Caco-2 (cell line): ENCODE results near the gene CDIP1. TPM values are rescaled to one million over a fixed set of nuclear protein-coding genes. Genes with fewer than 3 reads are reported as not detected.

Experiments used
- BruUV-seq: library from RNA; stranded (reverse); fragments of 400-500 nt; replicated peaks from 2 replicates; lab custom pipeline; 2021; lab: Mats Ljungman, UMichigan
- CTCF ChIA-PET: fragments of 300-600 bp; sonication (Branson Sonifier 250); formaldehyde crosslinking; loops from one replicate; lab custom pipeline; 2022; ENCODE audit warnings: antibody characterized with exemption; lab: Charles Lee
- POLR2A ChIA-PET: fragments of 300-600 bp; sonication (Branson Sonifier 250); formaldehyde crosslinking; loops from one replicate; lab custom pipeline; 2022; ENCODE audit warnings: antibody characterized with exemption; lab: Charles Lee
- DNase-seq, 2 experiments: peaks; one replicate each; pipeline versions ENCODE4 v3.0.0 to v3.0.0-alpha.2; 2020 to 2022
- H3K27me3 ChIP-seq: replicated peaks from 2 replicates; pipeline ENCODE4 v1.6.0; 2011; ENCODE audit warnings: low read length; ENCODE audit not compliant: control insufficient read depth, insufficient read depth
- H3K36me3 ChIP-seq: 2 replicates; pipeline ENCODE4 v1.5.1; 2011; ENCODE audit warnings: low read length; ENCODE audit not compliant: control insufficient read depth, insufficient read depth
- H3K4me1 ChIP-seq: fragments of 250-450 bp; sonication (Bioruptor Pico); 2 replicates; pipeline ENCODE4 v1.5.1; 2020; ENCODE audit warnings: mild to moderate bottlenecking
- H3K4me3 ChIP-seq: 2 replicates; pipeline ENCODE4 v1.5.1; 2011; ENCODE audit warnings: low read depth, mild to moderate bottlenecking, control low read depth, low read length
- H3K9me3 ChIP-seq: fragments of 250-450 bp; sonication (Bioruptor Pico); 2 replicates; pipeline ENCODE4 v1.5.1; 2020; ENCODE audit warnings: mild to moderate bottlenecking, moderate library complexity
- H3K27ac Mint-ChIP-seq: one replicate; pipeline ENCODE4 v1.8.0; 2022; ENCODE audit warnings: mixed read lengths; ENCODE audit not compliant: unreplicated experiment
- H3K27me3 Mint-ChIP-seq: one replicate; pipeline ENCODE4 v1.8.0; 2022; ENCODE audit warnings: mixed read lengths; ENCODE audit not compliant: insufficient read depth, unreplicated experiment
- H3K36me3 Mint-ChIP-seq: one replicate; pipeline ENCODE4 v1.8.0; 2022; ENCODE audit warnings: mild to moderate bottlenecking, mixed read lengths; ENCODE audit not compliant: insufficient read depth, unreplicated experiment
- H3K4me1 Mint-ChIP-seq: one replicate; pipeline ENCODE4 v1.8.0; 2022; ENCODE audit warnings: low read depth, mixed read lengths; ENCODE audit not compliant: unreplicated experiment
- H3K4me3 Mint-ChIP-seq: one replicate; pipeline ENCODE4 v1.8.0; 2022; ENCODE audit warnings: mild to moderate bottlenecking, moderate library complexity, mixed read lengths; ENCODE audit not compliant: unreplicated experiment
- H3K9me3 Mint-ChIP-seq: one replicate; pipeline ENCODE4 v1.8.0; 2022; ENCODE audit warnings: mixed read lengths; ENCODE audit not compliant: unreplicated experiment
- intact Hi-C: fragments of 100-400 bp; cut with micrococcal nuclease; formaldehyde crosslinking; loops from one replicate; pipeline ENCODE4 v1.10.0; 2022; ENCODE audit not compliant: unreplicated experiment
- total RNA-seq: library from RNA; stranded (reverse); gene quantifications from 2 replicates; pipeline ENCODE4 v1.2.3, GENCODE V29; 2022
- TF ChIP-seq, protein P1 (sequence below), 2 experiments: fragments of 200-600 bp in 1 of 2; IDR thresholded peaks; 1 replicate in 1 of 2; 2 replicates in 1 of 2; pipeline versions ENCODE4 v1.5.1 to v1.8.0; 2011 to 2022; ENCODE audit warnings: antibody characterized with exemption in 1 of 2, control low read depth in 1 of 2, inconsistent platforms in 1 of 2, low read depth in 1 of 2, low read length in 1 of 2, mild to moderate bottlenecking in 1 of 2, moderate library complexity in 1 of 2; ENCODE audit not compliant: insufficient read depth in 1 of 2, severe bottlenecking in 1 of 2, unreplicated experiment in 1 of 2

Gene CDIP1
- total RNA-seq, 1 experiment from 2014 or later: 51.7 TPM

DNA sequence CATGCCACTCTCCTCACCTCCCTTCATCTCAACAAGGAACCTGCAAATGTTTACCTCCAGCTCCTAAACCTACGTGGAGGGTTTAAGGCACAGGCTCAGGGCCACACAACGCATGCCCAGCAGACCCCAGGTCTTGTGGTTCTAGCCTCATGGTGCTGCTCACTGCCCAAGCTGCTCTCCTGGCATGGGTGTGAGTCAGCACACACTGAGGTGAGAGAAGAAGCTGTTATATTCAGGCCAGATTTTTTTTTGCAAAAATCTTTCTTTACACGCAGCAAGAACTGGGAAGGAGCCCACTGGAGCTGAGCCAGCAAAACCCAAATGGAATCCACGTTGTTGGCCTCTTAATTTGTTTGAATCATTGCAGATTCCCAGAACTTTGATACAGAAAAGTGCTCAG lies 12.0 kb upstream of the CDIP1 start:
- Mint-ChIP-seq H3K36me3 (no peaks in the 10 kb centered on the region), H3K4me1 (no peaks in the 10 kb centered on the region), H3K27ac (no peak overlapping the region), H3K9me3 (no peaks in the 10 kb centered on the region), H3K4me3 (no peak overlapping the region), H3K27me3 (peaks cover 2% of the 10 kb centered on the region)
- no peaks in the 10 kb centered on the region for H3K4me1 ChIP-seq
- H3K4me3 ChIP-seq: no peak overlapping the region
- no peaks in the 10 kb centered on the region for H3K9me3 ChIP-seq
- H3K27me3 ChIP-seq: no peaks in the 10 kb centered on the region
- no peak for DNase-seq
- POLR2A ChIA-PET: no interaction called here
- no TSS peak for BruUV-seq
- CTCF ChIA-PET: interaction anchor here (0.7 to 1.5 kb wide), 3 partner anchors 12 to 49 kb away, joined by 3 to 4 read pairs (median 4); no protein-coding TSS in a partner anchor
- TF ChIP-seq, protein P1, sequence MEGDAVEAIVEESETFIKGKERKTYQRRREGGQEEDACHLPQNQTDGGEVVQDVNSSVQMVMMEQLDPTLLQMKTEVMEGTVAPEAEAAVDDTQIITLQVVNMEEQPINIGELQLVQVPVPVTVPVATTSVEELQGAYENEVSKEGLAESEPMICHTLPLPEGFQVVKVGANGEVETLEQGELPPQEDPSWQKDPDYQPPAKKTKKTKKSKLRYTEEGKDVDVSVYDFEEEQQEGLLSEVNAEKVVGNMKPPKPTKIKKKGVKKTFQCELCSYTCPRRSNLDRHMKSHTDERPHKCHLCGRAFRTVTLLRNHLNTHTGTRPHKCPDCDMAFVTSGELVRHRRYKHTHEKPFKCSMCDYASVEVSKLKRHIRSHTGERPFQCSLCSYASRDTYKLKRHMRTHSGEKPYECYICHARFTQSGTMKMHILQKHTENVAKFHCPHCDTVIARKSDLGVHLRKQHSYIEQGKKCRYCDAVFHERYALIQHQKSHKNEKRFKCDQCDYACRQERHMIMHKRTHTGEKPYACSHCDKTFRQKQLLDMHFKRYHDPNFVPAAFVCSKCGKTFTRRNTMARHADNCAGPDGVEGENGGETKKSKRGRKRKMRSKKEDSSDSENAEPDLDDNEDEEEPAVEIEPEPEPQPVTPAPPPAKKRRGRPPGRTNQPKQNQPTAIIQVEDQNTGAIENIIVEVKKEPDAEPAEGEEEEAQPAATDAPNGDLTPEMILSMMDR (IDR thresholded peaks at IDR 0.05; ENCODE audit: insufficient read depth in 1 of 2, low read depth in 1 of 2, low read length in 1 of 2, severe bottlenecking in 1 of 2, unreplicated experiment in 1 of 2): no peak
- intact Hi-C loops: no loop called here
- no peaks in the 10 kb centered on the region for H3K36me3 ChIP-seq

DNA sequence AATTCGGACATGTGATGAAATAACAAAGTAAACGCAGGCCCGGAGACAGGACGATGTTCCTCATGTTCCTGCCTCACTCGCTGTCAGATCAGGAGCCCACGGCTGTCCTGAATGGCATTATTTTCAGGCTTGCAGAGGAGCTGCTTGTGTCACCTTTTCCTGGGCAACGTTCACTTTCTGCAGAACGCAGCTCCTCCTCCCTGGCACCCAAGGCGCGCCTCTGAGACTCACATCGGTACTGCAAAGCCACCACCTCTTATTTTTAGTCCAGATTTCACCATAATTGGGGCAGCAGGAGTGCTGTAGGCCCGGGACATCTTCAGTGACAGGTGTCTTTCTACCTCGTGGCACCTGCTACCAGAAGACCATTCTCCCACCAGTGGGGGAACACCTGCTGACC lies 9.6 kb upstream of the CDIP1 start:
- Mint-ChIP-seq H3K27ac (no peak overlapping the region), H3K27me3 (peaks cover 2% of the 10 kb centered on the region)
- BruUV-seq: no TSS peak

GRCh38 chr16:4544473-4544872 lies 5.9 kb upstream of the CDIP1 start:
- Mint-ChIP-seq H3K36me3 (peaks cover 6% of the 10 kb centered on the region), H3K4me3 (no peak overlapping the region), H3K27ac (no peak overlapping the region), H3K4me1 (no peaks in the 10 kb centered on the region), H3K27me3 (no peaks in the 10 kb centered on the region), H3K9me3 (peaks cover 8% of the 10 kb centered on the region)
- Histone ChIP-seq H3K4me1 (no peaks in the 10 kb centered on the region), H3K27me3 (no peaks in the 10 kb centered on the region), H3K9me3 (peaks cover 7% of the 10 kb centered on the region; the same call in 1 of the 2 replicates), H3K4me3 (no peak overlapping the region), H3K36me3 (no peaks in the 10 kb centered on the region; the same call in 1 of the 2 replicates)
- intact Hi-C loops: no loop called here
- no peak for DNase-seq
- ChIA-PET POLR2A (no interaction called here), CTCF (no interaction called here)
- TF ChIP-seq, protein P1 (IDR thresholded peaks at IDR 0.05; ENCODE audit: insufficient read depth in 1 of 2, low read depth in 1 of 2, low read length in 1 of 2, severe bottlenecking in 1 of 2, unreplicated experiment in 1 of 2): no peak
- no TSS peak for BruUV-seq

More for the DNA sequence above, 9.6 kb upstream of the CDIP1 start:
- Histone ChIP-seq H3K27me3 (no peaks in the 10 kb centered on the region), H3K4me1 (no peaks in the 10 kb centered on the region), H3K4me3 (no peak overlapping the region), H3K9me3 (no peaks in the 10 kb centered on the region), H3K36me3 (no peaks in the 10 kb centered on the region)
- ChIA-PET CTCF (interaction anchor here (0.5 to 2.2 kb wide), 17 partner anchors 9 to 145 kb away, joined by 3 to 11 read pairs (median 4); partner anchors contain the start of genes CDIP1 and MGRN1), POLR2A (interaction anchor here (1.0 kb wide), 1 partner anchor 9 kb away, joined by 6 read pairs; the partner anchor contains the start of gene CDIP1)
- no peaks in the 10 kb centered on the region for H3K9me3 Mint-ChIP-seq
- H3K36me3 Mint-ChIP-seq: no peaks in the 10 kb centered on the region
- intact Hi-C loops: loop anchor here (1.0 to 2.0 kb wide), 3 partner anchors 30 to 41 kb away; no protein-coding TSS in a partner anchor
- no peak for DNase-seq
- H3K4me1 Mint-ChIP-seq: no peaks in the 10 kb centered on the region
- no peak overlapping the region for H3K4me3 Mint-ChIP-seq
- TF ChIP-seq, protein P1 (IDR thresholded peaks at IDR 0.05; ENCODE audit: insufficient read depth in 1 of 2, low read depth in 1 of 2, low read length in 1 of 2, severe bottlenecking in 1 of 2, unreplicated experiment in 1 of 2): no peak
